OCI-LY1 (cell line): ENCODE data around the gene PLBD2.

Experiments used
- H2AFZ ChIP-seq: fragments of 200-600 bp; sonication (generic), shearing (Covaris generic); 2 replicates; pipeline ENCODE4 v1.6.0; 2014; ENCODE audit warnings: antibody characterized with exemption, mild to moderate bottlenecking, low read length
- H3F3A ChIP-seq: fragments of 200-600 bp; sonication (generic), shearing (Covaris generic); 2 replicates; pipeline ENCODE4 v1.6.0; 2014; ENCODE audit warnings: mild to moderate bottlenecking, antibody characterized with exemption, low read length, moderate library complexity; ENCODE audit not compliant: insufficient read depth
- H3K27ac ChIP-seq: fragments of 200-600 bp; sonication (generic); 2 replicates; pipeline ENCODE4 v1.5.1; 2014; ENCODE audit warnings: low read length, mixed run types, mild to moderate bottlenecking, low read depth; ENCODE audit not compliant: poor library complexity, severe bottlenecking
- H3K27me3 ChIP-seq: fragments of 200-600 bp; sonication (generic); 2 replicates; pipeline ENCODE4 v1.6.0; 2014; ENCODE audit warnings: antibody characterized with exemption, mild to moderate bottlenecking, low read length, moderate library complexity; ENCODE audit not compliant: insufficient read depth
- H3K36me3 ChIP-seq: fragments of 200-600 bp; sonication (generic); 2 replicates; pipeline ENCODE4 v1.6.1; 2014; ENCODE audit warnings: mild to moderate bottlenecking, antibody characterized with exemption, low read length, moderate library complexity, mixed read lengths; ENCODE audit not compliant: insufficient read depth
- H3K4me1 ChIP-seq: fragments of 200-600 bp; sonication (generic); 2 replicates; pipeline ENCODE4 v1.5.1; 2014; ENCODE audit warnings: mild to moderate bottlenecking, low read length, moderate library complexity; ENCODE audit not compliant: insufficient read depth, severe bottlenecking
- H3K4me2 ChIP-seq: fragments of 200-600 bp; sonication (generic), shearing (Covaris generic); 2 replicates; pipeline ENCODE4 v1.6.1; 2014; ENCODE audit warnings: low read length
- H3K4me3 ChIP-seq: fragments of 200-600 bp; sonication (generic); 2 replicates; pipeline ENCODE4 v1.5.1; 2014; ENCODE audit warnings: low read length, low read depth, mild to moderate bottlenecking, mixed read lengths; ENCODE audit not compliant: poor library complexity, severe bottlenecking
- H3K79me2 ChIP-seq: fragments of 200-600 bp; shearing (Covaris generic); 2 replicates; pipeline ENCODE4 v1.6.1; 2016; ENCODE audit warnings: mixed run types, low read length, mixed read lengths; ENCODE audit not compliant: insufficient read depth
- H3K9ac ChIP-seq: fragments of 200-600 bp; sonication (generic), shearing (Covaris generic); 2 replicates; pipeline ENCODE4 v1.6.1; 2014; ENCODE audit warnings: mild to moderate bottlenecking, low read length, mixed read lengths
- H3K9me2 ChIP-seq: fragments of 200-600 bp; sonication (generic), shearing (Covaris generic); 2 replicates; pipeline ENCODE4 v1.6.1; 2014; ENCODE audit warnings: low read depth, mild to moderate bottlenecking, low read length, mixed read lengths
- H3K9me3 ChIP-seq: fragments of 200-600 bp; shearing (Covaris generic); 2 replicates; pipeline ENCODE4 v1.6.1; 2014; ENCODE audit warnings: low read length, mixed read lengths
- H4K20me1 ChIP-seq: fragments of 200-600 bp; sonication (generic), shearing (Covaris generic); 2 replicates; pipeline ENCODE4 v1.6.0; 2016; ENCODE audit warnings: mild to moderate bottlenecking, low read length; ENCODE audit not compliant: insufficient read depth
- CTCF ChIP-seq: fragments of 200-600 bp; sonication (generic), shearing (Covaris generic); IDR thresholded peaks from 2 replicates; pipeline ENCODE4 v1.5.1; 2017; ENCODE audit warnings: mild to moderate bottlenecking, antibody characterized with exemption, low read length, moderate library complexity, mixed read lengths
- EZH2 ChIP-seq: fragments of 200-600 bp; sonication (generic), shearing (Covaris generic); IDR thresholded peaks from 2 replicates; pipeline ENCODE4 v1.8.0; 2017; ENCODE audit warnings: borderline replicate concordance, mixed run types, mild to moderate bottlenecking, antibody characterized with exemption, low read length, moderate library complexity, mixed read lengths

The PLBD2 gene

GRCh38 chr12:113397497-113398197, 39.3 kb downstream of the PLBD2 start:
- Histone ChIP-seq H3F3A (no peaks in the 10 kb centered on the region), H3K9ac (no peak overlapping the region), H3K4me2 (no peak overlapping the region), H3K27me3 (0 out of 2 replicates have a peak, but pooled peaks cover 7% of the 10 kb centered on the region), H3K9me3 (no peaks in the 10 kb centered on the region), H2AFZ (no peak overlapping the region), H3K36me3 (no peaks in the 10 kb centered on the region), H3K79me2 (no peaks in the 10 kb centered on the region), H3K27ac (no peak overlapping the region), H4K20me1 (no peaks in the 10 kb centered on the region), H3K4me1 (no peaks in the 10 kb centered on the region), H3K9me2 (no peaks in the 10 kb centered on the region), H3K4me3 (no peak overlapping the region)
- no peak for TF ChIP-seq EZH2
- no peak for TF ChIP-seq CTCF

- no peak overlapping the region for H3K9ac ChIP-seq
- H3F3A ChIP-seq: no peaks in the 10 kb centered on the region
- no peaks in the 10 kb centered on the region for H3K9me3 ChIP-seq
- no peak overlapping the region for H2AFZ ChIP-seq
- H3K27me3 ChIP-seq: 0 out of 2 replicates have a peak, but pooled peaks cover 6% of the 10 kb centered on the region
- H3K4me1 ChIP-seq: no peaks in the 10 kb centered on the region
- H3K9me2 ChIP-seq: no peaks in the 10 kb centered on the region
- H3K79me2 ChIP-seq: no peaks in the 10 kb centered on the region
- no peak overlapping the region for H3K4me3 ChIP-seq
- H3K36me3 ChIP-seq: no peaks in the 10 kb centered on the region
- TF ChIP-seq CTCF (no peak), EZH2 (no peak)
- no peaks in the 10 kb centered on the region for H4K20me1 ChIP-seq
- no peak overlapping the region for H3K4me2 ChIP-seq
- no peak overlapping the region for H3K27ac ChIP-seq
Measured at GRCh38 chr12:113398346-113399290, 40.2 kb downstream of the PLBD2 start.

- Histone ChIP-seq H3K27me3 (0 out of 2 replicates have a peak, but pooled peaks cover 4% of the 10 kb centered on the region), H2AFZ (no peak overlapping the region), H4K20me1 (no peaks in the 10 kb centered on the region), H3K9me2 (no peaks in the 10 kb centered on the region), H3K9me3 (no peaks in the 10 kb centered on the region), H3K27ac (no peak overlapping the region), H3K79me2 (no peaks in the 10 kb centered on the region), H3K9ac (no peak overlapping the region), H3F3A (no peaks in the 10 kb centered on the region), H3K4me1 (no peaks in the 10 kb centered on the region), H3K4me3 (no peak overlapping the region), H3K4me2 (no peak overlapping the region), H3K36me3 (no peaks in the 10 kb centered on the region)
- TF ChIP-seq CTCF (no peak), EZH2 (no peak)
Measured at GRCh38 chr12:113399490-113399889, 41.1 kb downstream of the PLBD2 start.
